ENCODE data around the gene ENKD1. TPM values are rescaled to one million over a fixed set of nuclear protein-coding genes. Genes with fewer than 3 reads are reported as not detected.

The ENKD1 gene
- total RNA-seq, 1 experiment from 2014 or later: 12.8 TPM

GRCh38 chr16:67676939-67677338 lies 10.4 kb upstream of the ENKD1 start:
- no peaks in the 10 kb centered on the region for H3K27me3 Mint-ChIP-seq (ENCODE audit: insufficient read depth, unreplicated experiment)
- no peak for TF ChIP-seq CTCF (IDR thresholded peaks at IDR 0.05; ENCODE audit: unreplicated experiment)
- intact Hi-C loops (cut with micrococcal nuclease): loop anchor here (10.0 kb wide), 1 partner anchor 168 kb away; the partner anchor contains the start of genes CENPT, NUTF2 and THAP11
- CTCF ChIA-PET: interaction anchor here (0.6 to 0.7 kb wide), 3 partner anchors 81 to 225 kb away, joined by 3 to 5 read pairs (median 4); no protein-coding TSS in a partner anchor
- POLR2A ChIA-PET: interaction anchor here (0.6 kb wide), 1 partner anchor 140 kb away, joined by 3 read pairs; no protein-coding TSS in a partner anchor
- H3K4me3 Mint-ChIP-seq (ENCODE audit: unreplicated experiment): no peak overlapping the region
- no peak for DNase-seq (ENCODE audit: unreplicated experiment)
- H3K9me3 Mint-ChIP-seq (ENCODE audit: unreplicated experiment): no peaks in the 10 kb centered on the region
- peaks cover 15% of the 10 kb centered on the region for H3K4me1 Mint-ChIP-seq (ENCODE audit: insufficient read depth, unreplicated experiment)
- peaks cover 18% of the 10 kb centered on the region for H3K36me3 Mint-ChIP-seq (ENCODE audit: insufficient read depth, unreplicated experiment)
- no TSS peak for BruUV-seq (replicated peaks)
- H3K27ac Mint-ChIP-seq (ENCODE audit: low read depth, unreplicated experiment): no peak overlapping the region

- POLR2A ChIA-PET: interaction anchor here (0.6 kb wide), 1 partner anchor 140 kb away, joined by 3 read pairs; no protein-coding TSS in a partner anchor
- H3K4me1 Mint-ChIP-seq (ENCODE audit: insufficient read depth, unreplicated experiment): peaks cover 15% of the 10 kb centered on the region
- no peak overlapping the region for H3K4me3 Mint-ChIP-seq (ENCODE audit: unreplicated experiment)
- intact Hi-C loops (cut with micrococcal nuclease): loop anchor here (10.0 kb wide), 1 partner anchor 168 kb away; the partner anchor contains the start of genes CENPT, NUTF2 and THAP11
- CTCF ChIA-PET: interaction anchor here (0.6 to 0.7 kb wide), 2 partner anchors 82 to 183 kb away, joined by 3 to 5 read pairs; no protein-coding TSS in a partner anchor
- no peak for TF ChIP-seq CTCF (IDR thresholded peaks at IDR 0.05; ENCODE audit: unreplicated experiment)
- no peak for DNase-seq (ENCODE audit: unreplicated experiment)
- no peaks in the 10 kb centered on the region for H3K27me3 Mint-ChIP-seq (ENCODE audit: insufficient read depth, unreplicated experiment)
- no TSS peak for BruUV-seq (replicated peaks)
- no peak overlapping the region for H3K27ac Mint-ChIP-seq (ENCODE audit: low read depth, unreplicated experiment)
- H3K9me3 Mint-ChIP-seq (ENCODE audit: unreplicated experiment): no peaks in the 10 kb centered on the region
- H3K36me3 Mint-ChIP-seq (ENCODE audit: insufficient read depth, unreplicated experiment): peaks cover 18% of the 10 kb centered on the region
Observed at GRCh38 chr16:67676516-67676915, 10.0 kb upstream of the ENKD1 start.

- Mint-ChIP-seq H3K27me3 (ENCODE audit: insufficient read depth, unreplicated experiment) (no peaks in the 10 kb centered on the region), H3K9me3 (ENCODE audit: unreplicated experiment) (no peaks in the 10 kb centered on the region), H3K4me1 (ENCODE audit: insufficient read depth, unreplicated experiment) (peaks cover 15% of the 10 kb centered on the region), H3K36me3 (ENCODE audit: insufficient read depth, unreplicated experiment) (peaks cover 18% of the 10 kb centered on the region), H3K4me3 (ENCODE audit: unreplicated experiment) (no peak overlapping the region), H3K27ac (ENCODE audit: low read depth, unreplicated experiment) (no peak overlapping the region)
- intact Hi-C loops (cut with micrococcal nuclease): loop anchor here (10.0 kb wide), 1 partner anchor 169 kb away; the partner anchor contains the start of genes CENPT, NUTF2 and THAP11
- ChIA-PET CTCF (no interaction called here), POLR2A (no interaction called here)
- DNase-seq (ENCODE audit: unreplicated experiment): no peak
- BruUV-seq (replicated peaks): no TSS peak
- TF ChIP-seq CTCF (IDR thresholded peaks at IDR 0.05; ENCODE audit: unreplicated experiment): no peak
Observed at GRCh38 chr16:67675999-67676398, 9.4 kb upstream of the ENKD1 start.

- H3K27me3 Mint-ChIP-seq (ENCODE audit: insufficient read depth, unreplicated experiment): no peaks in the 10 kb centered on the region
- CTCF ChIA-PET: no interaction called here
- H3K9me3 Mint-ChIP-seq (ENCODE audit: unreplicated experiment): no peaks in the 10 kb centered on the region
- intact Hi-C loops (cut with micrococcal nuclease): loop anchor here (10.0 kb wide), 1 partner anchor 169 kb away; the partner anchor contains the start of genes CENPT, NUTF2 and THAP11
- peaks cover 15% of the 10 kb centered on the region for H3K4me1 Mint-ChIP-seq (ENCODE audit: insufficient read depth, unreplicated experiment)
- no TSS peak for BruUV-seq (replicated peaks)
- H3K4me3 Mint-ChIP-seq (ENCODE audit: unreplicated experiment): no peak overlapping the region
- DNase-seq (ENCODE audit: unreplicated experiment): no peak
- TF ChIP-seq CTCF (IDR thresholded peaks at IDR 0.05; ENCODE audit: unreplicated experiment): no peak
- POLR2A ChIA-PET: no interaction called here
- no peak overlapping the region for H3K27ac Mint-ChIP-seq (ENCODE audit: low read depth, unreplicated experiment)
- H3K36me3 Mint-ChIP-seq (ENCODE audit: insufficient read depth, unreplicated experiment): peaks cover 18% of the 10 kb centered on the region
Observed at GRCh38 chr16:67675579-67675935, 9.0 kb upstream of the ENKD1 start.
